ENCODE data around the gene PIK3R5.
"Not testable (repeated sequence)": the region's sequence is repeated elsewhere in the genome, so short reads cannot be mapped to it uniquely, and the experiment has no call there.

Gene PIK3R5

GRCh38 chr17:8965394-8966168, at the start of gene PIK3R5:
TSS of gene PIK3R5 (minus strand) at chr17:8965707. CDS start at chr17:8911494, 54,213 bp downstream.
- DNase-seq: peak; percentile 74 to 83

- DNase-seq: no peak
These were observed 45.5 kb upstream of the PIK3R5 start for GRCh38 chr17:9011001-9011400.

GRCh38 chr17:9009737-9010136, 44.2 kb upstream of the PIK3R5 start:
- DNase-seq: no peak

- no peak for DNase-seq
These were observed 43.6 kb upstream of the PIK3R5 start for GRCh38 chr17:9009096-9009495.

- DNase-seq: no peak
These were observed 41.7 kb upstream of the PIK3R5 start for GRCh38 chr17:9007052-9007714.

- no peak for DNase-seq
These were observed 40.8 kb upstream of the PIK3R5 start for GRCh38 chr17:9006175-9006767.

GRCh38 chr17:9004961-9005285, 39.4 kb upstream of the PIK3R5 start:
- no peak for DNase-seq

GRCh38 chr17:9004132-9004960, 38.8 kb upstream of the PIK3R5 start:
- DNase-seq: no peak

GRCh38 chr17:9003355-9004131, 38.0 kb upstream of the PIK3R5 start:
- DNase-seq: no peak

GRCh38 chr17:9002606-9003354, 37.3 kb upstream of the PIK3R5 start:
- DNase-seq: peak in 1 of 2 donors; percentile 20

GRCh38 chr17:9002227-9002605, 36.7 kb upstream of the PIK3R5 start:
- no peak for DNase-seq

GRCh38 chr17:9001559-9001958, 36.1 kb upstream of the PIK3R5 start:
- no peak for DNase-seq

GRCh38 chr17:8997994-8998628, 32.6 kb upstream of the PIK3R5 start:
- DNase-seq: peak; percentile 72 to 80

GRCh38 chr17:8995711-8996110, 30.2 kb upstream of the PIK3R5 start:
- DNase-seq: no peak

GRCh38 chr17:8994319-8994718, 28.8 kb upstream of the PIK3R5 start:
- DNase-seq: peak; percentile 40 to 69

GRCh38 chr17:8991514-8992285, 26.2 kb upstream of the PIK3R5 start:
- peak; percentile 55 to 77 for DNase-seq

GRCh38 chr17:8988263-8988935, 22.9 kb upstream of the PIK3R5 start:
- not testable (repeated sequence) for DNase-seq

- no peak for DNase-seq
These were observed 20.8 kb upstream of the PIK3R5 start for GRCh38 chr17:8986295-8986694.

- DNase-seq: no peak
These were observed 19.7 kb upstream of the PIK3R5 start for GRCh38 chr17:8985054-8985701.
